T1000 (cell line): ENCODE data around the gene IFT80.

Experiments used
- DNase-seq: peaks from one replicate; lab custom pipeline; 2025; ENCODE audit warnings: mixed read lengths; lab: John Stamatoyannopoulos, UW

The IFT80 gene

GRCh38 chr3:160399125-160400029 is at the start of gene IFT80, which contains the start of gene SMC4:
Gene IFT80 (minus strand): TSS chr3:160399225. CDS start chr3:160384600, 14,625 bp downstream.
Gene SMC4 (plus strand): TSS chr3:160399650. CDS start chr3:160400827, 1,177 bp downstream.
- peak; percentile 90 for DNase-seq

DNA sequence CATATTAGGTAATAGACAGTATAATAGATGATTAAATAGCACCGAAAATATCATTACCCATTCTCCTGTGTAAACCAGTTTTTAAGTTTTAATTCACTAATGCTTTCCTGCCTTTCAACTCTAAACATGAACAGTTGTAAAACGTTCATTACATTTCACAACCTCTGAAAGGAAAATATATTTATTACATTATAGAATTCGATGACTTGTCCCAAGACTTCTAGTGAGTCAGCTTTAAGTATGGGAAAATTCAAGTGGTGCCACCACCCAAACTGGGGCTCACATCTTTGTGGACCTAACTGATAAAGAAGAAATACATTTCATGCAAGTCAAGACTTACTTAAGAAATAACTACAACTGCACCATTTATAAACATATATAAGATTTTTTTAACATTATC is 48.5 kb upstream of the IFT80 start:
- no peak for DNase-seq

GRCh38 chr3:160446522-160447056 is 47.6 kb upstream of the IFT80 start:
- DNase-seq, result no peak

- DNase-seq, result no peak
Observed at GRCh38 chr3:160445854-160446253, 46.8 kb upstream of the IFT80 start.

DNA sequence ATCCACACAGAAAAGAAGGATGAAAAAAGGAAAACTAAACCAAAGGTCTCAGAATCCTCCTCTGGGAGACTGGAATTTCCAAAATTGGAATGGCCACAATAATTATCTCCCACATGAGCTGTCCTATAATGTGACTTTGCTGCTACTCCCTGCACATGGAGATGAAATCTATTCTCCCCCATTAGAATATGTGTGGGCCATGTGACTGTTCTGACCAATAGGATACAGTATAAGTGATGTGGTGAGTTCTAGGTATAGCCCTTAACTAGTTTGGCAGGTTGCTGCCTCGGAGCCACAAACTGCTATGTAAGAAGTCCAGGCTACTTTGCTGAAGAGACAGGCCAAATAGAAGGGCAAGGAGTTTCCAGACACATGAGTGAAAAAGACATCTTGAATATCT is 45.4 kb upstream of the IFT80 start:
- DNase-seq, result no peak

DNA sequence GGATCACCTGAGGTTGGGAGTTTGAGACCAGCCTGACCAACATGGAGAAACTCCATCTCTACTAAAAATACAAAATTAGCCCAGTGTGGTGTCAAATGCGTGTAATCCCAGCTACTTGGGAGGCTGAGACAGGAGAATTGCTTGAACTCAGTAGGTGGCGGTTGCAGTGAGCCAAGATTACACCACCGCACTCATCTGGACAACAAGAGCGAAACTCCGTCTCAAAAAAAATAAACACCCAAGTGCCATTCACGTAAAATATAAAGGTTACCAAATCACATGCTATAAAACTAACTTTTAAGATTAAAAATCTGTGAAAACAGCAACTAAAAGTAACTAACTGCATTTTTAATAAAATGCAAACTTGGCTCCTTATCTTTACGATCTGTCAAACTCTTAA is 41.7 kb upstream of the IFT80 start:
- no peak for DNase-seq

DNA sequence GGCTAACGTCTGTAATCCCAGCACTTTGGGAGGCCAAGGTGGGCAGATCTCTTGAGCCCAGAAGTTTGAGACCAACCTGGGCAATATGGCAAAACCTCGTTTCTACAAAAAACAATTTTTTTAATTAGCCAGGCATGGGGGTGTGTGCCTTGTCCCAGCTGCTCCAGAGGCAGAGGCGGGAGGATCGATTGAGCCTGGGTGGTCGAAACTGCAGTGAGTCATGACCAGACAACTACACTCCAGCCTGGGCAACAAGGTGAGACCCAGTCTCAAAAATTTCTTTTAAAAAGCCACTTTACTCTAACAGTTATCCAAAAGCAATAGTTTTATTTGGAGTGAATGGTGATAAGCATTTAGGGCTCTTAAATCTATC is 38.0 kb upstream of the IFT80 start:
- no peak for DNase-seq

- DNase-seq, result no peak
Observed at GRCh38 chr3:160435747-160436146, 36.7 kb upstream of the IFT80 start.

DNA sequence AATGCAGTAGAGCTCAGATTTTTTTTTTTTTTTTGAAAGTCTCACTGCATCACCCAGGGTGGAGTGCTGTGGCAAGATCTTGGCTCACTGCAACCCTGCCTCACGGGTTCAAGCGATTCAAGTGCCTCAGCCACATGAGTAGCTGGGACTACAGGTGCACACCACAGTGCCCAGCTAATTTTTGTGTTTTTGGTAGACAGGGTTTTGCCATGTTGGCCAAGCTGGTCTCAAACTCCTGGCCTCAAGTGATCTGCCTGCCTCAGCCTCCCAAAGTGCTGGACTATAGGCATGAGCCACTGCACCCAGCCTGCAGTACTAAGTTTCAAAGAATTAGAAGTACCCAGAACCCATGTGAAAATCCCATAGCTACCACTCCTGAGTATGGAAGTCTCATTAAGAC is 36.1 kb upstream of the IFT80 start:
- no peak for DNase-seq

DNA sequence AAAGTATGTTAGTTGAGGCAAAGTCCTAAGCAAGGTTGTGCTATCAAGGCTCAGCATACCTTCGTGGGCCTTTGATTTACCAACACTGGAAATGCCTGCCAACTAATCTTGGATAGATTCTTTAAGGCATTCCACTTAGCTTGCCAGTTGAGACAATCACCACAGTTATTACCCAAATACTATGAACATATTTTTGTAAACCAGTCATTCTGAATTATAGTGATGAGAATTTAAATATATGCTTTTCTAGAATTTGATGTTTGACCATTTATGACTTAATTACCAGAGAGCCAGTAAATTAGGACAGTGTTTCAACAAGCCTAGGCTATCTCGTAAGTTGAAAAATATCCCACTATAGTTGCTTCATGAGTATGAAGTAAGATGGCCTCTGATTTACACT is 35.0 kb upstream of the IFT80 start:
- no peak for DNase-seq

- no peak for DNase-seq
Observed at GRCh38 chr3:160427832-160428424, 28.9 kb upstream of the IFT80 start.

GRCh38 chr3:160417311-160417710 is 18.3 kb upstream of the IFT80 start:
- DNase-seq, result no peak

DNA sequence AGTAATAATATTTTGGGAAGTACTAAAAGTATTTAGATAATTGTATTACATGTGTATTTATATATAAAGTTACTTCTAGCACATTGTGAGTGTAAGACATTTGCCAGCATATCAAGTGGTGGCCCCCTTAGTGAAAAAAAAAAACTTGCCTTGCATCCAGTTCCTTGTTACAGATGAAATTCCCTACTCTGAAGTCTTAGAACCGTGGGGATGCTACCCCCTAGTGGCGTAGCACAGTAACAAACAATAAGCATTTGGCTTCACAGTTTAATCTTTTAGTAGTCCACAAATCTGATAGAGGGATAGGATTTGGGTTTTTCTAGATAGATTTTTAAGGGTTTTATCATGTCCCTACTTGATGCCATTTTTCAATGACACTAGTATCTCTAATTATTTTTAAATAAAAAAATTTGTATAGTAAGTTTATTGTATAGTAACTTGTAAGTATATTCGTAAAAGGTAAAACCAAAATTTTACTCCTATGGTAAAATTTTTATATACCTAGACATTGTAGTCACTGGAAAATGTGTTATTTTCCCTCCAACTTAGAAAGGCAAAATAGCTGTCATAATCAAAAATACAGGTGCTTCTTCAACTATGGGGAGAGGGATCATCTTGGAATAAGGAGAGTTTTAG is 14.7 kb upstream of the IFT80 start:
- DNase-seq, result peak; percentile 27

DNA sequence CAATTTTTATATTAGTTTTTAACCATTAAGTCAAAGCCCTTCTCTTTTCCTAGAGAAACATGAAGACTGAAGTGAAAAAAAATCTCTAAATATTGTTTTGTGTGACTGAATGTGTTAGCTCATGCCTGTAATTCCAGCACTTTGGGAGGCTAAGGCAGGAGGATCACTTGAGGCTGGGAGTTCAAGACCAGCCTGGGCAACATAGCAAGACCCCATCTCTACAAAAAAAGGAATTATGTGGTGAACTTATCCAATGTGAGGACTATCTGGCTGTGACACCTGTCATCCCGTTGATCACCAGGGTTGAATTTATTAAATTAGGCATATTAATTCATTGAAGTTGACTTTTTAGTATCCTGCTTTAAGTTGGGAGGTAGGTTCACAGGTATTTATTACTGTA is 13.5 kb upstream of the IFT80 start:
- no peak for DNase-seq

DNA sequence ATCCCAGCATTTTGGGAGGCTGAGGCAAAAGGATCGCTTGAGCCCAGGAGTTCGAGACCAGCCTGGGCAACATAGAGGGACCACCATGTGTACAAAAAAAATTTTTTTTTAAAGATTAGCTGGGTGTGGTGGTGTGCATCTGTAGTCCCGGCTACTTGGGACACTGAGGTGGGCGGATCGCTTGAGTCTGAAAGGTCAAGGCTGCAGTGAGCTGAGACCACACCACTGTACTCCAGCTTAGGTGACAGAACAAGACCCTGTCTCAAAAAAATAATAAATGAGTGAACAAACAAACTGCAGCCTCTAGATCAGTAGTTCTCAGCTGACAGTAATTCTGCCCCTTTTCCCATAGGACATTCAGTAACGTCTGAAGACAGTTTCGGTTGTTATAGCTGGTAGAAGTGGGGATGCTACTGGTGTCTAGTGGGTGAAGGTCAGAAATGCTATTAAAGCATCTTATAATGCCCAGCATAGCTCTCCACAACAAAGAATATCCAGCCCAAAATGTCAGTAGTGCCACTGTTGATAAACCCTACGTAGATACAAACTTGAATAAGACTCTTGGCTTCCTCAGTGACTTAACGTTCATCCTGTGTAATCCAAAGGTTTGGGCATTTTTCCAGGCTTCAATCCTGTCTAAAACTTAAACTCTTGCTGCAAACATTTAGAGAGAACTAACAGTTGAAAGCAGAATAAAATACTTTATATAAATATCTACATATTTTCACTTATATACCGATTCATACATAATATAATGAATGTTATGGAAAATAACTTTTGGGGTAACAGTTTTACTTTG is 11.0 kb upstream of the IFT80 start:
- no peak for DNase-seq

DNA sequence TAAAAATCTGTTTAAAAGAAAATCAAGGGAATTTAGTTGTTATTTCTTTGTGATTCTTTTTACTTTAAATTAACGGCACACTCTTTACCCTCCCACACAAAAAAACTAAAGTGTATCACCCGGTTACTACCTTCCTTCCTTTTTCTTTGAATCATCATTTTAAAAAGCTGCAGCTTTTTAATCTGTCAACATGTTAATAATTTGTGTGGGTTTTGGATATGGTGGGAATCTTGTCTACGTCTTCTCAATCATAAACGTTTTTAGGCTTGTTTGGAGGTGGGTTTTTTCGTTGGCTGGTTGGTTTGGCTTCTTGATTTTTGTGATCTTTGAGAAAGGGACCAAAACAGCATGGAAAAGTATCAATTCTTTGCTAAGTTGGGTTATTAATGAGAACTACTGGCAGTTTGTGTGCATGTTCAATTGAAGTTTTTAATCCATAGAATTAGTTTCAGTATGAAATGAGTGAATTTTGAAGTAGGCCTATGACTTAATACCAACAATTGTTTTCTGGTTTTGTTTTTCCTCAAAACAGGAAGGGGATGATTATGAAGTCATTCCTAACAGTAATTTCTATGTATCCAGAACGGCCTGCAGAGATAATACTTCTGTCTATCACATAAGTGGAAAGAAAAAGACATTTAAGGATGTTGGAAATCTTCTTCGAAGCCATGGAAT is 4.9 kb upstream of the IFT80 start:
- DNase-seq, result no peak

DNA sequence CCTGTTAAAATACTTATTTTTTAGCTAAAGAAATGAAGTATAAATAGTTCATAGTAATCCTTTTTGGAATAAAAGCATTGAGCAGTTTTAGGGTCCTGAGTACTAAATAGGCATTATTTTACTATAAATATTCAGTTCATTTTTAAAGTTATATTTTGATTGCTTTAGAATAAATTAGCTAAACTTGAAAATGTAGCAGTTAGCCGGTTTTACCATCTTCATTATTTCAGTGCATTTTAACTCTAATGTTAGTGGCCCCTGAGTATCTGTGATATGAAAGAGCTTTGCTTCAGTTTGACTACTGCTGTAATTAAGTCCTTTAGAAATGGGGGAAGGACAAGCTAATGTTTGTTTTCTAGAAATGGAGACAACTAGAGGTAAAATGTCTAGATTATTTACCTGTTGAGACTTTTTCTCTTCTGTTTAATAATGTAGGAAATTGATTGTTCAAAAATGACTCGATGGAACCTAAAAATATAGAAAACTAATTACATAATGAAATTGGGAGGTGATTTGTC is 4.1 kb upstream of the IFT80 start:
- no peak for DNase-seq

GRCh38 chr3:160402221-160403027 is 3.4 kb upstream of the IFT80 start:
- DNase-seq, result no peak

GRCh38 chr3:160401291-160402095 is 2.5 kb upstream of the IFT80 start:
- no peak for DNase-seq
